ENCODE results near the gene MYO1E.
"Not testable (repeated sequence)": the region's sequence is repeated elsewhere in the genome, so short reads cannot be mapped to it uniquely, and the experiment has no call there.

MYO1E gene

DNA sequence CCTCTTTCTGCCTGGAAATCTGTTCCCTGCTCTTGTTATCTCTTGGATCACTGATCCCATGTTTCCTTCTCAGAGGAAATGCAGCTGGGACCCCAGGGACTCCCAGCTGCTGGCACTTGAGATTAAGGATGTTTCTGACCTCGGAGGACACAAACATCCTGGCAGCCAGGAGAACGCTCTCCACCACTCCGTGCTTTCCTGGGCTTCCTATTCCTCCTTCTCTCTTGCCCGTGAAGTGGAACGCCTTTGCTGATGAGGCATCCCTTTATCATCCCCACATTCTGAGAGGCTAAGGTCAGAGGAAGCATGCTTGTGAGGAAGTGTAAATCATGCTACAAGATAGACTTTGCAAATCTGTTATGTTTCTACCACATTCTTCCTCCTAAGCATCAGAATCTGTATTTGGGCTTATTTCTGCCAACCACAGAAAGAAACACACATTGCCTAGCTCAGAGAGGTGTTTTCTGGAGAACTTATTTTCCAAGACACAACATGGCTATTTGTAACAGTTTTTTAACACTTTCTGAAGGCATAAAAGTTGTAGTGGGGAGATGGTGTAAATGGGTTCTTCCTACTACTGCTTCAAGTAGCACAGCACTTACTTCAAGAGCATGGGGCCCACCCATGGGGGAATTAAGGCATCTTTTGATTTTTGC lies 191.6 kb downstream of the MYO1E start:
- DNase-seq = no peak

DNA sequence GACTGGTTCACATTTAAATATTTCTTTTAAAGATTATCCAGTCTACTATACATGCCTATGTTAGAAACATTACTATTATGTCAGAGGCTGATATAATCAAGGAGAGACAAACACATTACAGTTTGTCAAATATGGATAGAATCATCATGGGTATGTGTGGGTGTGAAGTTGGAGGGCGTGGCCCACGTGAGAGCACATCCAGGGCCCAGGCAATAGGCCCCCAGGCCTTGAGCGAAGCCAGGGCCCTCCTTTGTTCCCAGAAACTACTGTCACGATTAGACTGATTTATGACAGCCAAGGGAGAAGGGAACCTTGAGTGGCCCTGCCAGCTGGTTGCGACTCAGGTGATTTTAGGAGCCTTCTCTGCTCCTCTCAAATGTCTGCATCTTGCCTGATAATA lies 193.0 kb downstream of the MYO1E start:
- DNase-seq = no peak

DNA sequence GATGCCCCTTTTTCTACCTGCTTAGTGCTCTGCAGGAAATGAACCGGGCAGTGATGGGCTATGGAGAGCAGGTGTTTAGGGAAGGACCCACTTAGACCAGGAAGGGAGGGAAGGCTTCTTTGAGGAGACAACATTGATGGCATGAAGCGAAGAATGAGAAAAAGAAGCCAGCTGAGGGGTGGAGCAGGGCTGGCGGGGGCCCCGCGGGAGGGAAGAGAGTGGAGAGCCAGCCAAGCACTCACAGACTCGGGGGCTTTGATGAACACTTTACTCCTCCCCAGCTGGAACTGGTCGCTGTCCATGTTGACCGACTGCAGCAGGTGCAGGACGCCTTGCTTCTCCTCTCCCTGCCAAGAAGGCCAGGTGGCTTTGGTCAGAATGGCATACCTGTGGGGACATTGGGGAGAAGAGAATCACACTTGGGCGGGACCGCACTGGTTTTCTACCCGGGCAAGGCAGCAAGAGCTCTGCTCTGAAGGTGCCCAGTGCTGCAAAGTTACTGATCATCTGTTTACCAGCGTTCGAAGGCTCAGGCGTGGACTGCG lies 194.4 kb downstream of the MYO1E start:
- DNase-seq = no peak

DNA sequence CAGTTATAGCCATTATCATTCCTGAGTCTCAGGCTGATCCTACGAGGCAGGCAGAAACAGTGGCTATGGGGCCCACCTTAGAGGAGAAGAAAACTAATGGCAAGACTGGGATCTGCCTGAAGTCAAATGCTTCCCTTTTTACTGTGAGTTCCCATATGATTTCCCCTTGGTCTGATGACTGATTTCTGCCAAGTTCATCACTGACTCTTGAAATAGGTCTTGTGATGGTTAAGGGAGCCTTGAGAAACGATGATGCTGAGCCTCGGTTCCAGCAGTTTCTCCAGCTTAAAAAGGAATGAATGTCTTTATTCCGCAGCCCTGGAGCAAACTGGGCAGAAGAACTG lies 195.4 kb downstream of the MYO1E start:
- no peak for DNase-seq

DNA sequence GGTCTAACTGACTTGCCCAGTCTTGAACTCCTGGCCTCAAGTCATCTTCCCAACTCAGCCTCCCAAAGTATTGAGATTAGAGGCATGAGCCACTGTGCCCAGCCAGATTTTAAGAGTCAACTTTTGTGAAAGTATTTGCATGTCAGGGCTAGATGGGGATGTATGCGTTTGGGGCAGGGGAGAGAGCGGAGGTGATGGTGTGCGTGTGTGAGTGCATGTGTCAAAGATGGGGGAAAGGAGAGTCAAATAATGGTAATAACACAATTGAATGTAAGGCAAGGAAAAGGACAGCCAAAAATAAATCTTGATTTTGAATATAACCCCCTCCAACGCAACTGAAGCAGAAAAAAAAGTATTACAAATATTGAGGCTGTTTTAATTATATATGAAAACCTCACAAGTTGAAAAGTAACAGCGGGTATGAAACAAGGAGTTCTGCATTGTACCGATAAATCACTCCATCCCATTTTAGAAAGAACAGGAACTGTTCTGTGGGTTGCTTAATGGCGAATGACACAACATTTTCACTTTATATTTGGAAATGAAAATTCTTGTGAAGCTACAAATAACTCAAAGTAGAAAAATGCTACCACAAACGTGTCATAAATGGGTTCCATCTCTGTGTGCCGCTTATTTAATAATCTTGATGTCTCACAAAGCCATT lies 195.9 kb downstream of the MYO1E start:
- no peak for DNase-seq

DNA sequence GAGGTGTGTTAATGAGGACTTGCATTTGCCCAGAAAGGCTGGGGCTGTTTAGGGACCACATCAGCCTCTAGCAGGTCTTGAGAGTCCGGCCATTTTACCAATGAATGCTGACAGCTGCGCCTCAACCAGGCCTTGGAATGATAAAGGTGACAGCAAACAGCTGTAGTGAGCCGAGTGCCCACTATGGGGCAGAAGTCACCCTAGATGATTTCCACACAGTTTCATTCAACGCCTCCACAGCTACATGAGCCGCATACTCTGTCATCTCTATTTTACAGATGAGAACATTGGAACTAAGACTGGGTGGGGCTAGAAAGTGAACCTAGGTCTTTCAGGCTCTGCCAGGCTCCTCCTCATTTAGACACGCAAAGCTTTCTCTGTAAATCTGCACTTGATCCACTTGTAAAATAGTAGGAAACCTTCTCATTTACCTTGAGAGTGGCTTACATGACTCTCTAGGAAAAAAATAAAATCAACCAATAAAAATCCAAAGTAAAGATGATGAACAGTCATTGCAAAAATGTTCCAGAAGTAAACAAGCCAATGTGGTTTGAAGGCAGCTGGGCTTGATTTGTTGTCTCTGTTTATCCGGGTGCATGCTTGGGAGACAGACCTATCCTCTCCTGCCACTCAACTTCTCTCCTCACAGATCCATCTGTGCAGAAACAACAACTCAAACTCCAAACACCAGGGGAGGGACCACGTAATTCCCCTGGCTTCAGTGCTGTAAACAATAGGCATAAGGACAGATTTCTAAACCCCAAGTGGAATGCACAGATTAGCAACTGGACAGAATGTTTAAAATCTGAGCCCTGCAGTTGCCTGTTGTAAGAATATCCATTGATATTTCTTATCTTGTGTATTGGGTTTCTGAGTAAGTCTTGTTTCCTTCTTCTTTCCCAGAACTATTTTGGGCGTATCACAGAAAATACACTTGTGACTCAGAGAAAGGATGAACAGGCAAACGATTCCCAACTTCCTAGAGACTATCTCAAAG lies 197.5 kb downstream of the MYO1E start:
- DNase-seq = peak; percentile 33

DNA sequence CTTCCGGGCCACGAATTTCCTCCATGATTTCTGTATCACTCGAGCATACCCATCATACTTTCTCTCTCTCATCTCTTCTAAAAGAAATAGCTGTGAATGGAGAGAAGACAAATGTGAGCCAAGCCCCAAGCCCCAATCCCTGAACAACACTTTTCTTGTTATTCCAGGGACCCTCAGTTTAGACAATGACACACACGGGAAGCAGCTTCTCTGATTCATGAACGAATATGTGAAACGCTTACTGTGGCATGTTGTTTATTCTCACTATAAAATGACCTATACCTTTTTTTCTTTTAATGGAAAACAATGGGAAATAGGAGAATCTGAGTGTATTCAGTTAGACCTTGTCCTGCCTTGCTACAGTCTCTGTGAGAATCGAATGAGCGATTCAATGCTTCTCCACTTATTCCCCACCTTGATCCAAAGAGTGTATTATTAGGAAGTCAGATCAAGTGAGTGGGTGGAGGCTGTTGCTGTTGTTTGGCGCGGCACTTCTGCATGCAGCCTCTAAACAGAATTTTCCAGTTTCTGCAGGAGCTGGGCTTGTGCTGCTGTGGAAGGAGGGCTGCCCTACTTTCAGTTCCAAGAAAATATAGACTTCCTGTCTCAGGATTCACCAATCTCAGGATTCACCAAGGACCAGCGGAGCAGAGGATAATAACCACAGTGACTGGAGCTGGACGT lies 198.4 kb downstream of the MYO1E start:
- DNase-seq = no peak

DNA sequence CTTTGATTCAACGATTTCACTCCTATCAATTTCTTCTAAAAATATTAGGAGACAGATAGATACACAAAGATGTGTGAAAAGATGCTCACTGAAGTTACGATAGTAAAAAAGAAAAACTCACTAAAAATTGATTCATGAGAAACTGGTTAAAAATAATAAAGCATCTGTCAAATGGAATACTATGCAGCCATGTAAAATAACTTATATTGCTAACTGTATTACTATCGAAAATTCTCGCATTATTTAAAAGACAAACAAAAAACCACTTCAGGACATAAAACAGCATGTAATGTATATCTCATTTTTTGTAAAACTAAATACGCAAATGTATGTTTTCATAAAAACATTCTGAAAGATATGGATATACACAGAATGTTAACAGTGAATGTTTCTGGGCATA lies 199.5 kb downstream of the MYO1E start:
- DNase-seq = no peak

DNA sequence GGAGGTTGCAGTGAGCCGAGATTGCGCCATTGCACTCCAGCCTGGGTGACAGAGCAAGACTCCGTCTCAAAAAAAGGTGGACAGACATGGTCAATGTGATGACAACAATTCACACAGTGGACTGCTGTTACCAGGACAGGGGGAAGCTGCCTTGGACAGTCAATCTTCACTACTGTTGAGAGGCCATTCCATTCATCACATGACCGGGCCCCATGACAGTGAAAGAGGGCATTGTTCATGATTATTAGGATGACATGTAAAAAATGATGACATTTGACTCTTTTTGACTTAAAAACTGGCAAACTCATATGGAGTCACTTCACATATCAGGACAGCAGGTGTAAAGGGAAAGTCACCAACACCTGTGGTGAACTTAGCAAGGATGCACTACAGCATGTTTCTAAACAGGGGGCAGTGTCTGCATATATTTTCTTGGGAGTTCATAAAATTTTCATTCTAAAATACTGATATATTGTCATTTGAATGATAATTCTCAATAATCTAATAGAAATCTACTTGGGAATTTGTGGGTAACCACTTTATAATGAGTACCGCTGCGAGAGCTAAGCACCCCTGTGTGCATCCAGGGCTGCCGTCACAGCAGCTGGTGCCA lies 200.3 kb downstream of the MYO1E start:
- DNase-seq = no peak

DNA sequence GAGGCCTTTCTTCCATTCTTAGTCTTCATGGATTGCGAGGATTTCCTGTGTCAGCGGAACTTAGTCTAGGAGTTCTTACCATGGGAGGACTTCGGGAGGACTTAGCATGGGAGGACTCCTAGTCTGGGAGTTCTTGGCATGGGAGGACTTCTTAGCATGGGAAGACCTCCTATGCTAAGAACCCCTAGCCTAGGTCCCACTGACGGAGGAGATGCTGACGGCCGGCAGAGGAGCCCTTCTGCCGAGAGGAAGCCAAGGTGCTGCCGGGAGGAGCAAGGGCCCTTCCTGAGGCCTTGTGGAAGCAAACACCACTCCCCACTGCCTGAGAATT lies 201.6 kb downstream of the MYO1E start:
- DNase-seq = no peak

DNA sequence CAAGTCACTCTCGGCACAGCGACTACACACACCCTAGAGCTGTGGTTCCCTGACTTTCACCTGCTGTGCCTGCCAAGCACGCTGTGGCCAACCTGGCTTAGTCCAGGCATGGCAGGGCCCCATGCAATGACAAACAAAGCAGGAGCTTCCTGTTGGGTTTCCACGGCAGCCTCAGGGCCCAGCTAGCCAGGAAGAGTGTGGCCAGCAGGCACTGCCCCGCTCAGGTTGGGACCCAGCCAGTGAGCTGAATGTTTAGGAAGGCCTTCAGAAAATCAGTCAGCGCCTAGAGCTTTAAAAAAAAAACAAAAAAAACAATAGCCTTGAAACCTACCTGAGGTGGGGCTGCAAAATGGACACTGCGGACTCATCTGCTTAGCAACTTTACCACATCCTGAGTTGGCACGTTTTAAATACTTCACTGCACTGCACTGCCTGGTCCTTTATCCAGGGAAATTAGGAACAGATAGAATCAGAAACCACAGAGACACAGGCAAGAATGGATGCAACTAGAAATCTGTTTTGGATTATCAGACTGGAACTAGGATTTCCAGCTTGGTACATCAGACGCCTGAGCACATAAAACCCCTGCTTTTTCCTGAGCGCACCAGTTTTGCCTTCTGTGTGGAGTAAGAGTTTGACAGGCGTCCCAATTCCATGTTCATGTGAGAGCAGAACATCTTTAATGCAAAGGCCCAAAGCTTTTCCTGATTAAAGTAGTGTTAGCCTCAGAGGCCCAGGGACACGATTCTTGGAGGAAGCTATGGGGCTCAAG lies 202.2 kb downstream of the MYO1E start:
- no peak for DNase-seq

DNA sequence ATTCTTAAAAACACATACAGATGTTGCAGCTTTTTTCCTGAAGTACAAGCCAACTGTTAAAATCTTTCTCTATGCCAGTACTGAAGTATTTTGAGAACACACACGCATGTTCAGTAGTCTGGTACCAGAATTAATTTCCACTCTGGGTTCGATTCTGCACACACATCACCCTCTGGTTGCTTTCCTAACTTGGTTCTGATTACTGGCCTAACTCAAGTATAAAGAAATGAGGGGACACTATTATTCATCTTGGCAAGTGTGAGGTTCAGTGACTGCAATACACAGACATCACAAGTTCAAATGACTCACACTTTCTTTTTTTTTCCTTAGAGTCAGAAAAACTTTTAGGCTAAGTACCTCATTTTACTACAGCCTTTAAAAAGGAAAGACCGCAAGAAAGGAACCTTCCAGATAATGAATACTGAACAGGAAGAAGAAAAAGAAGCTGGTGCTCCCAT lies 203.4 kb downstream of the MYO1E start:
- DNase-seq = no peak

DNA sequence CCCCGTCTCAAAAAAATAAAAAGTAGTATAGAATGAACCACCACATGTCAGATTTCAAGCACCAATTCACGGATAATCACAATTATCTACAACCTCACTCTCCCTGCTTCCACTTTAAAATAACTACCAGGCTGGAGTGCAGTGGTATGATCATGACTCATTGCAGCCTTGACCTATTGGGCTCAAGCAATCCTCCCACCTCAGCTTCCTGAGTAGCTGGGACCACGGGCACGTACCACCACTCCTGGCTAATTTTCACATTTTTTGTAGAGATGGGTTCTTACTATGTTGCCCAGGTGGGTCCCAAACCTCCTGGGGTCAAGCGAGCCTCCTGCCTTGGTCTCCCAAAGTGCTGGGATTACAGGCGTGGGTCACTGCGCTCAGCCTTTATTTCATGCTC lies 204.1 kb downstream of the MYO1E start:
- DNase-seq = no peak

DNA sequence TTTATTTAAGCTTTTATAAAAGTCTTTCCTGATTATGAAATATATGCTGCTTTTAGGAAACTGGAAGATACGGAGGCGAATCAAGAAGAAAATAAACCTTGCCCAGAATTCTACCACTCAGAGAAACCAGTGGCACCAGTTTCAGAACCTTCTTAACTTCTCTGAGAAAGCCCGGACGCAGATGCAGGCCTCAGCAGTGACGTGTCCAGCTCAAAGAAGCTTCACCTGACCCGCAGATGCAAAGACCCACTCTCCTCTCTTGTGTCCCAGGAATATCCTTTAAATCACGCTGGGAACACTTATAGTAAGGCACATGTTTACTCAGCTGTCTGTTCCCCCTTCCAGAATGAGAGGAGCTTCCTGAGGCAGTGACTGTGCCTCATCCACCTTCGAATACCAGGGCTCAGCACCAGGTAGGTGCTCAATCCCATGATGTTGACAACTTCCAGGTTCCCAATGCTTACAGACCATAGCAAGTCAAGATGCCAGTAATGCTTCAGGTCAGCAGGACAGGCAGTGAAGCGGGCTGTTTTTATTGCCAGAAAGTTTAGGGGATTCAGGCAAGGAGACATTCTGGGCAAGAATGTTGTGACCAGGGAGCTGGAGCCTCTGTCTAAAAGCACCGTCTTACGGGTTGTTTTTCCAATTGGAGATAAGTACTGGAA lies 205.9 kb downstream of the MYO1E start:
- DNase-seq = peak; percentile 69

DNA sequence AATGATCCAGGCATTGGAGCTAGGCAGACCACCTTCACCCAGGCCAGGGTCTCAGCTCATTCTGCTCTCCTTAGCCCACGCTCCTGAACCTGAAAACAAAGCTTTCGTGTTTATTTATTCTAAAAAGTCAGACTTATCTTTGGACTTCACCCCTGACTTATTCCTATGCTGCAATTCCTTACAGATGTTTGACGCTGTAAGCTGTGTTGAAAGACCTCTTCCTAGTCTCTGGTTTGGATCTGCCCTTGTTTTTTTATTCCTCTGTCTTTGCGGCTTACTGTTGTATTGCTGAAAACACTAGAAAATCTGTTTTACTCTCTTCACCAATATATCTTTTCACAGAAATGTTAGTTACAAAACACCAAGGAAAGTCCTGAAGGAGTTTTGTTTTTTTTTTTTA lies 206.5 kb downstream of the MYO1E start:
- no peak for DNase-seq

DNA sequence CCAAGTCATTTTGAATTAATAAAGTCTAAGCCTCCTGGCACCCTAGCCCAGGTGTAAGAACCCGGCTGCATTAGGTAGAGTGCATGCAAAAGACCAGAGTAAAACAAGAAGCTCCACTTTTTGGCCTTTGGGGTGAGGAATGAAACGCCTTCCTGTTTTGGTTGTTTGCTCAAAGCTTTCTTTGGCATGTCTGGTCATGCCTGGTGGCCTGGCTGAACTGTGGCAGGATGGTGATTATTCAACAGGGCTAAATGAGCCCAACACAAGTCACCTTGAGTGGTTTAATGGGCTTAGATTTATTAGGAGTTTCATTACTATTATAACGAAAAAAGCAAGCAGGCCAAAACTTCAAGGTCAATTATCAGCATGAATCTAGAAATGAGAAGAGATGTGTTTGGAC lies 206.9 kb downstream of the MYO1E start:
- DNase-seq = no peak

DNA sequence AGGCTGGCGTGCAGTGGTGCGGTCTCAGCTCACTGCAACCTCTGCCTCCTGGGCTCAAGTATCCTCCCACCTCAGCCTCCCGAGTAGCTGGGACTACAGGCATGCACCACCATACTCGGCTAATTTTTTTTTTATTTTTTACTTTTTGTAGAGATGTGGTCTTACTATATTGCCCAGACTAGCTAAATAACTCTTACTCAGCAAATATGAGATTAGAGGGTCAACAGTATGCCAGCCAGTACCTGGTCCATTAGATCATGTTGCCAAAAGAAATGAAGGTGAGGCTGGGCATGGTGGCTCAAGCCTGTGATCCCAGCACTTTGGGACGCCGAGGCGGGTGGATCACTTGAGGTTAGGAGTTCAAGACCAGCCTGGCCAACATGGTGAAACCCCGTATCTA lies 210.6 kb downstream of the MYO1E start:
- DNase-seq = not testable (repeated sequence)

DNA sequence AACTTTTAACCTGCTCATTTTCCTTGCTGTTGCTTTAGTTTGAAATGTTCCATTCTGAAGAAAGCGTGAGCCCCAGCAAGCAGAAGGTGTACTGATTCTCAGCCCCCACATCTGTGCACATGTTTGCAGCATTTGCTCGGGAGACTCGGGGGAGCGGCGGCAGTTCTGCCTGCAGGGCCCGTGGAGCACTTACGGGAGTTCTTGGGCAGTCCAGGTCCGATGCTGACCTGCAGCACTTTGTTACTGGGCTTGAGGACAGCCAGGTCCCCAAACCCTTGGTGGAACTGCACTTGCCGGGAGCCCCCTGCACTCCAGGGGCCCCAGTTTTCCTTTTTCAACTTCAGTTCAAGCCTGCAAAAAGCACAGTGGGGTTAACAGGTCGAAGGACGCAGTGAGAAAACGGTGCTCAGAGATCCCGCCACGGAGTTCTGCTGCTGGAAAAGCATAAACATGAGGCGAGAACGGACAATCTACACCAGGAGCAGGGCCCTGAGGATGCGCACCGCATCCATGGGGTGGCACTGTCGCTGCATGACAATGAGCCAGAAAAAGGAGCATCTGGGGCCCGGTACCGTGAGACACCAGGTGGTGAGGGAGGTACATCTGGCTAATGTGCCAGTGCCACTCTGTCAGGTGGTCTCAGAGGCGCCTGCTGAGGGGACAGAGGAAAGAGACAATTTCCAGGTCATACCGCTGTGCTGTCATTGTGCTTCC lies 211.6 kb downstream of the MYO1E start:
- peak; percentile 40 for DNase-seq

DNA sequence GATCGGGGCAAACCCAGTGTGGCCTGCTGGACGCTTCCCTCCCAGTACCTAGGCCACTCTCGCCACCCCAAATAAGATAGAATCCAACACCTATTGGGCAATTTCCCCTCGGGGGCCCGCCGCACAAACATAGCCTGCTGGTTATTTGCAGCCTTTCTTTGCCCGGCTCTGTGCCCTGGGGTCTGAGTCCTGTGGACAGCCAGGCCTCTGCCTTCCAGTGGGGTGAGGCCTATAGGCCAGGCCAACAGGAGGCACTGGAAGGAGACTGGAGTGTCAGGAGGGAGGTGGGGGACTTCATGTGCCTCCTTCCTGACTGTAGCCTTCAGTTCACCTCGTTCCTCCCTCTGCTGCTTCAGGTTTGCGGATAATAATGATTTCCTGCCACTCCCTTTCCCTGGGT lies 213.5 kb downstream of the MYO1E start:
- no peak for DNase-seq

DNA sequence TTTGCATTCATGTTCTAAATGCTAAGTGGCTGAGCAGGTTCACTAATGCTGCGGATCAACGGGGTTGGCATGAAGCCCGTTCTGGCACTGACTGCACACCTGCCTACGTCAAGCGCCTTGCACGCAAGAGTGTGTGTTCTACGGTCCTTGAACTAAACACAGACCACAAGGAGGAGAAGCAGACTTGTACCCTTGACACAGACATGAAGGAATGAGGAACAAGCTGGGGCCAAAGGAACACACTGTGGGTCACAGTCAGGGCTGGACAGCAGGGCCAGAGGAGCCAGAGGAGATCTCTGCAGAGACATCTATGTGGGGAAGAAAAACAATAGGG lies 214.0 kb downstream of the MYO1E start:
- peak; percentile 49 for DNase-seq

Data from NCI-H187 treated with DMSO at 0.1 percent for 48 hours (cell line).